ENCODE results near the gene DOCK2.
"Not testable (repeated sequence)": the region's sequence is repeated elsewhere in the genome, so short reads cannot be mapped to it uniquely, and the experiment has no call there.

The DOCK2 gene

DNA sequence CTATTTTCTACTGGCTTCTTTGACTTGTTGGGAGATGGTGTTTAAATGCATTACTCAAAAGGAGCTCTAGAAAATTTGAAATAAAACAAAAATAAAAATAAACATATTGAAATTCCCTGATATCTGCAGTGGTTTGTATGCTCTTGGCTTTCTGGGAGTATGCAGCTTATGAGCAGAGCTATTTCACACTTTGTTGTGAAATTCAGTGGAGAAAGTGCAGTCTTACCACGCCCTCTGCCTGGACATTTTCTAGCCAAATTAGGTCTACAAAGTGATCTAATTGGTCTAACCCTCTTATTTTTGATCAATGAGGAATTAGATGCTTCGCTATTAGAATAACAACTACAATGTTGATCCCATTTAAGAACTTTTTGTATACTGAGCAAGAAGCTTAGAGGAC lies 276.4 kb downstream of the DOCK2 start:
- no peak for DNase-seq

- DNase-seq, result no peak
Observed at GRCh38 chr5:169914766-169915165, 277.7 kb downstream of the DOCK2 start.

DNA sequence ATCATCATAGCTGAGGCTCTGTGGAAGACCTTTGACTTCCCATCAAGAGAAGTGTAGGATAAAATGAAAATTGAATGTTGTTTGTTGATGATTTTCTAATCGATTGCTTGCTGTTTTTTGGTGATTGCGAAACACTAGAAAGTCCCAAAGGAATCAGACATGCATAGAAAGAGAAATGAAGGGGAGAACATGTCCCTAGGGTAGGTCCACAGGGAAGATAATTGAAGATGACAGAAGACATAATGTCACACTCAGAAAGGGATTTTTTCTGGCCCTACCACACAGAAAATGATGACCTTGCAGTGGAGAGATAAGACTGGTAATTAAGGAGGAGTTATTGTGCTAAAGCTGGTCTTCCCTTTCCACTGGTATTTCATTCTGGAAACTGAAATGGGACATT lies 280.4 kb downstream of the DOCK2 start:
- no peak for DNase-seq

- no peak for DNase-seq
Observed at GRCh38 chr5:169918228-169918627, 281.2 kb downstream of the DOCK2 start.

GRCh38 chr5:169920474-169920873 lies 283.4 kb downstream of the DOCK2 start:
- DNase-seq, result no peak

DNA sequence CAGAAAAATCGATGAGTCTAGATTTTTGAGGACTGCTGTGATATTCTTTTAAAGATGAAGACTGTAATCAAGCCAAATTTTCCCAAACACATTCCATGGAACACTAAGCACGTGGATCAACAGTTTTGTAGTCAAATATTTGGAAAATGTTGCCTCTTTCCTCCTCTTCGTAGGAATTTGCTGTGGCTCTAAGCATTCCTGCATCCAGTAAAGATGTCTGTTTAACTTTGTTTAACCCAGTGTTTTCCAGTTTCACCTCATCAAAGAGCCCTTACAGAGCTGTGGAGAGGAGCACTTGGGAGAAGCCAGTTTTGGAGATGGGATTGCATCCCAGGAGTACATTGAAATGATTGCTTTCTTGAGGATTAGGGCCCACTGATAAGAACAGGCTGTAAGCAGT lies 284.3 kb downstream of the DOCK2 start:
- no peak for DNase-seq

GRCh38 chr5:169921949-169922348 lies 284.9 kb downstream of the DOCK2 start:
- DNase-seq, result no peak

DNA sequence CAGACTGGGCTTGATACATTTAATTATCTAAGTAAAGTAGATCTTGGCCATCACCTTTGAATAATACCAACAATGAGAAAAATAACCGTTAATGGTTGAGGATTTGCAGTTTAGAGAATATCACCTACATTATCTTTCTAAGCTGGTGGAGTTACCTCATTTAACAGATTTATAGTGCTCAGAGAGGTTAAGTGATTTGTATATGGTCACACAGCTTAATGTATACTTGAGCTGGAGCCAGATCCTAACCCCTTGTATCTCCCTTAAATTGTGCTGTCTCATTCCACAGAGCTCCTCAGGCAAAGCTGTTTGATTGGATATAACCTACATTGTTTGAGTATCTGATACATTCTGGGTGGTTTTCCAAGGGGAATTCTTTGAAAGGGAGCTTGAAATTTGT lies 285.4 kb downstream of the DOCK2 start:
- DNase-seq, result no peak

- DNase-seq, result no peak
Observed at GRCh38 chr5:169923988-169924387, 286.9 kb downstream of the DOCK2 start.

- DNase-seq, result no peak
Observed at GRCh38 chr5:169933127-169933526, 296.1 kb downstream of the DOCK2 start.

GRCh38 chr5:169933616-169934015 lies 296.5 kb downstream of the DOCK2 start:
- no peak for DNase-seq

DNA sequence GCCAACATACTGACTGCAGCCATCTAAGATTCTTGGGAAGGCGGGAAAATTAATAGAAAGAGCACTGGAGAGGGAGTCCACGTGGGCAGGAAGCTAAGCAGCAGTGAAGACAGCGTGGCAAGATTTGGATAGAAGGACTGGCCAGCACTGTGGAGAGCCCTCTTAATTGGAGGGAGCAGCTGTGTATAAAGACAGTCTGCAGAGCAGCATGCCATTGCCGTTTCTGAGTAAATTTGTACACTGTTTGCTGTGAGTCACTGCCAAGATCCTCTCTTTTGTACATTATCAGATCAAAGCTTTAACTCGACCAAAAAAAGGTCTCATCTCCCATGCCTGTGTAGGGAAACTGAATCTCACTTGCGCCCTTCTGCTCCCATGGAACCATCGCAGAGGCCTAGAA lies 297.9 kb downstream of the DOCK2 start:
- DNase-seq, result no peak

DNA sequence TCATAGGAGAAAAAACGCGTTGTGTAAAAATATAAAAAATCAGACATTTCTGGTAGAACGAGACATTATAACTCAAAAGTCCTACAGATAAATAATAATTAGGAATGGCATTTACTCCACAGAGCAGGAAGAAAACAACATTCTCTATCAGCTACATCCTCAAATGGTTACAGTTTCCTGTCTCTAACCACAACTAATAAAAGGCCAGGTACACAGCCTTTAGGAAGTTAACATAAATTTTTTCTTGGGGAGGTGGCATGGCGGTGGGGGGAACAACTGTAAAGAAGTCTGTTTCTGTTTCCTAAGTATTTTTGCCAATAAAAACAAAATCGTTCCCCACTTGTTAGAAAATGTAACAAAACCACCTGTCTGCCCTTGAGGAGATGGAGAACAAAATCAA lies 298.7 kb downstream of the DOCK2 start:
- no peak for DNase-seq

DNA sequence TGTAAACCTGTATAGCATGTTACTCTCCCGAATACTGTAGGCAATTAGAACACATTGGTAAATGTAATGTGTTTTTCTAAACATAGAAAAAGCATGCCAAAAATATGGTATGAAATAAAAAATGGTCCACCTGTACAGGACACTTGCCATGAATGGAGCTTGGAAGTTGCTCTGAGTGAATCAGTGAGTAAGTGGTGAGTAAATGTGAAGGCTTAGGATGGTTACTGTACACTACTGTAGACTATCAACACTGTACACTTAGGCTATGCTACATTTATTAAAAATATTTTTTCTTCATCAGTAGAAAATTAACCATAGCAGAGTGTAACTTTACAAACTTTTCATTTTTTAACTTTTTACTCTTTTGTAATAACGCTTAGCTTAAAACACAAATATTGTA lies 301.4 kb downstream of the DOCK2 start:
- DNase-seq, result no peak

DNA sequence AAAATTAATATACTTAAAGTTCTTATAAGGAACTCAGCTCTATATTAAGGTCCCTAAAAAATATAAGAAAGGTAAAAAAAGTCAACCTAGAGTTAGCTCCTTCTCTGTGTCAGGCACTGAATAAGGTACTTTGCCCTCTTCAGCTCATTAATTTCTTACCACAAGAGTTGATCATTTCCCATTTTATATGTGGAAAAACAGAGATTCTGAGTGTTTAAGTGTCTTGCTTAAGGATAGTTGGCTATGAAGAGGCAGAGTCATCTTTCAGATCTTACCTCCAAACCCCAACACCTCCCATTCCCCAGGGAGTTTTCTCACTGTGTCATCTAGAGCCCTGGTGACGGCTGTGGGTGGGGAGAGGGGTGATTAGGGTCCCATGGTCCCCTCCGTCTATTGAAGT lies 302.7 kb downstream of the DOCK2 start:
- no peak for DNase-seq

DNA sequence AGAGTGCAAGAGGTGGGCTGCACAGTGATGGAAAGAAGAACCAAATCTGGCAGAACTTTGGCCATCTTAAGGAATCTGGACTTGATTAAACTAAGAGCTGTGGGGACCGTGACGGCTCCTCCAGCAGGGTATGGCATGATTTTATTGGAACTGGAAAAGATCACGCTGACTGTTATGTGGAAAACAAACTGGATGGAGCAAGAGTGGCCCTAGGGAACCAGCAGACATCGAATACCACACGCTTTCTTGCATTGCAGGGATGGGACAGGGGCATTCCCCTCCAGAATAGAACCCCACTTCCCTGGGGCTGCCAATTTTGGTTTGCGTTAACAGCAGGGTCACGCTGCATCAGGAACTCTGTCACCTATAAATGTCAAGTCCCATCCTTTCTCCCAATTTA lies 304.5 kb downstream of the DOCK2 start:
- no peak for DNase-seq

GRCh38 chr5:169942181-169942580 lies 305.1 kb downstream of the DOCK2 start:
- DNase-seq, result no peak

DNA sequence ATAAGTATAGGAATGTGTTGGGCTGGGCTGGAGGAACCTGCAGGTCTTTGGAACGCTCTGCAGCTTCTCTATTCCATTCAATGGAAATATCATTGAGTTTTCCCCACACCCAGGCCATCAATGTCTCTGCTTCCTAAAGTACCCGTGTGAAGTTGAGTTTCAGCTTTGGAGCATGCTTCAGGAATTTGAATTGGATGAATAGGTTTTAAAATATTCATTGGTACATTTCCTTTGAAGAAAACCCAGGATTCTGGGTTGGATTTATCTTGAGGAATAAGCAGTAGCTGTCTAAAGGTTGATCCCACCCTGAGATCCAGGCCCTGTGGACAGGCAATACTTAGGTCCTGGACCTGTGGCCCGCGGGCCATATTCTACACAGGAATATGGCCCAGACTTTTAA lies 306.0 kb downstream of the DOCK2 start:
- no peak for DNase-seq

- DNase-seq, result no peak
Observed at GRCh38 chr5:169944115-169944514, 307.0 kb downstream of the DOCK2 start.

- no peak for DNase-seq
Observed at GRCh38 chr5:169944922-169945680, 308.0 kb downstream of the DOCK2 start.

DNA sequence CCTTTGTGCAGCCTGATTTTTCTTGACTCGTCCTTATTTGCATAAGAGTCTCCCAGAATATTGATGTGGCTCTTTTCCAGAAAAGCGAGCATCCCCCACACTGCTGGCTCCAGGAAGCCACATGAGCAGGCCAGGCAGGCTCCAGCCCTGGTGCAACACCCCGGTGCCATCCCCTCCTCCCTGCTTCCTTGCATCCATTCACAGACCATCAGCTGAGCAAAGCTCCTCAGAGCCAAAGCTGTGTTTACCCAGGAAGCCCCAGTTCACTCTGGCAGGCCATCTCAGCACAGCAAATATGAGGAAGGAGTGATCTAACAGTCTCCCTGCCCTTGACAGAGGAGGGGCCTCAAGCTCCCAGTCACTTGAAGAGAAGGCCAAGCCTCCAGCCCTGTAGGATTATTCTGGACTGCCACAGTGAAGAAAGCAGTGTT lies 308.8 kb downstream of the DOCK2 start:
- DNase-seq, result no peak

GRCh38 chr5:169946743-169947295 lies 309.7 kb downstream of the DOCK2 start:
- no peak for DNase-seq

DNA sequence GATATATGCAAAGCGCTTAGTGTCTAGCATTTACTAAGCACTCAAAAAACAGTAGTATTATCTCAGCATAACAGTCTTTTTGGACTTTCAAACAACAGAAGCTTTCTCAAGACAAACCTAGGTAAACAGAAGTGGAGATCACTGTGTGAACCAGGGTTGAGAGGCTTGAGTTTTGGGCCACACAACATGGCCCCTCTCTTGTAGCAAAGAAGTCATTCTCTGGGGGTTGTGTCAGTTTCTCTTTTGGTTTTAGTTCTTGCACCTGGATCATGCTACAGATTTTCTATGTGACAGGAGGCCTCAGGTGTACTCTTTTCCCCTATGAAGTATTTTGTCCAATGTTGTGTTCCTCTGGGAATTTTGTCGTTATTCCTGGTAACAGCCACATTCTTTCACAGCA lies 313.3 kb downstream of the DOCK2 start:
- no peak for DNase-seq

- not testable (repeated sequence) for DNase-seq
Observed at GRCh38 chr5:169953196-169953595, 316.1 kb downstream of the DOCK2 start.

DNA sequence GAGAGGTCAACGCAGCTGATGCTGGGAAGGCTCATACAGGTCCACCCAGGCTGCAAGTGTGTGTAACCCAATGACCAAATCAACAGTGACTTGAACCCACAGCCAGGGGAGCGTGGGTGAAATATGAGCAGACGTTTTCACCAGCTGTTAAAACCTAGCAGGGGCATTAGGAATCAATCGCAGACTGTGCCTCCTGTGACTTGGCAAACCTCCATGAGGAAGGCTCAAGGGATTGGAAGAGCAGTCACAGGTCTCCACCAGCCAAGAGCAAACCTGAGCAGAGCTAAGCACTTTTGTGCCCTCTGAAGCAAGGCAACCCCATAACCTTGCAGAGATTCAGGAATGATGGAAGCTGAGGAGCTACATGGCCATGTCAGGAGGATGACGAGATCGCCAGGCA lies 317.7 kb downstream of the DOCK2 start:
- no peak for DNase-seq
